GM10266 (cell line): Measurements from ENCODE around the gene PLEKHA4.
"Not testable (repeated sequence)": the region's sequence is repeated elsewhere in the genome, so short reads cannot be mapped to it uniquely, and the experiment has no call there.

ENCODE experiments used
- DNase-seq: peaks from one replicate; pipeline ENCODE4 v3.0.0; 2012; ENCODE audit errors: extremely low spot score
- TF ChIP-seq, protein P1 (sequence below): IDR thresholded peaks from 2 replicates; pipeline ENCODE4 v1.5.1; 2012; ENCODE audit warnings: mild to moderate bottlenecking, low read depth; ENCODE audit not compliant: control insufficient read depth, insufficient read depth; ENCODE audit errors: missing control alignments

The PLEKHA4 gene

DNA sequence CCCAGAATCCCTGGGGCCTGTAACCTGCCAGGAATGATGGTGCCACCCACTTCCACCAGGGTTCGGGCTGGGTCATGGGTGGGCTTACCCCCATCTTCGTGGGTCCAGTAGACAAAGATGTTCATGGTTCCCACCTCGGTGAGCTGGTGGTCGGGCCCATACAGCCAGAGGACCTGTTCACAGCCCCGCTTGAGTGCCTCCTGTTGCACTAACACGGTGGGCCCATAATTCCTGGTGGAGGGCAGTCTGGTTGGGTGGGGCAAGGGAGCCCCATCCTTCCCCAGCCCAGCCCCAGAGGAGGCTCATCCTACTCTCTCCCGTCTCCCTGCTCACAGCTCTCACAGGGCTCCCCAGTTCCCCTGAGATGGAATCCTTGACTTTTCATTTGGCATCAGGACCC is 71.3 kb downstream of the PLEKHA4 start:
- TF ChIP-seq, protein P1, sequence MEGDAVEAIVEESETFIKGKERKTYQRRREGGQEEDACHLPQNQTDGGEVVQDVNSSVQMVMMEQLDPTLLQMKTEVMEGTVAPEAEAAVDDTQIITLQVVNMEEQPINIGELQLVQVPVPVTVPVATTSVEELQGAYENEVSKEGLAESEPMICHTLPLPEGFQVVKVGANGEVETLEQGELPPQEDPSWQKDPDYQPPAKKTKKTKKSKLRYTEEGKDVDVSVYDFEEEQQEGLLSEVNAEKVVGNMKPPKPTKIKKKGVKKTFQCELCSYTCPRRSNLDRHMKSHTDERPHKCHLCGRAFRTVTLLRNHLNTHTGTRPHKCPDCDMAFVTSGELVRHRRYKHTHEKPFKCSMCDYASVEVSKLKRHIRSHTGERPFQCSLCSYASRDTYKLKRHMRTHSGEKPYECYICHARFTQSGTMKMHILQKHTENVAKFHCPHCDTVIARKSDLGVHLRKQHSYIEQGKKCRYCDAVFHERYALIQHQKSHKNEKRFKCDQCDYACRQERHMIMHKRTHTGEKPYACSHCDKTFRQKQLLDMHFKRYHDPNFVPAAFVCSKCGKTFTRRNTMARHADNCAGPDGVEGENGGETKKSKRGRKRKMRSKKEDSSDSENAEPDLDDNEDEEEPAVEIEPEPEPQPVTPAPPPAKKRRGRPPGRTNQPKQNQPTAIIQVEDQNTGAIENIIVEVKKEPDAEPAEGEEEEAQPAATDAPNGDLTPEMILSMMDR, result no peak
- no peak for DNase-seq

- TF ChIP-seq, protein P1, result no peak
- no peak for DNase-seq
Observed at GRCh38 chr19:48796298-48797083, 71.9 kb downstream of the PLEKHA4 start.

- TF ChIP-seq, protein P1, result no peak
- peak; percentile 29 for DNase-seq
Observed at GRCh38 chr19:48795685-48796070, 72.7 kb downstream of the PLEKHA4 start.

- TF ChIP-seq, protein P1, result peak; percentile 90
Observed at GRCh38 chr19:48795055-48795684, 73.2 kb downstream of the PLEKHA4 start.

GRCh38 chr19:48794291-48794690 is 74.1 kb downstream of the PLEKHA4 start:
- DNase-seq, result no peak
- TF ChIP-seq, protein P1, result no peak

More at GRCh38 chr19:48795055-48795684, 73.2 kb downstream of the PLEKHA4 start:
- DNase-seq, result peak; percentile 92

DNA sequence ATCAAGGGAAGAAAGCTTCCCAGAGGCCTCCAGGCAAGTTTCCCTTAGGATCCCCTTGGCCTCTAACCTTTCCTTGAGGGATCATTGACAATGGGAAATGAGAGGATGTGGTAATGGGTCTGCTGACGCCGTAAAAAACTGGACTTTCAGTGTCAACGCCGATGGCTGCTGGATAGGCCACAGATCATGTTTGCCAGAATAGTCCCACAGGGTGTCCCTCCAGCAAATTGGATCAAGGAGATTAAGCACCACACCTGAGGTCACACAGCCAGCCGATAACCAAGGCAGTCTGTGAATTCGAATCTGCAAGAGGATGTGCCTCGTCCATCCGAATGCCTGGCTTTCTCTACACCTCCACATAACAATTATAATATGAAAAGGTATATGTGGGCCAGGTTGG is 75.1 kb downstream of the PLEKHA4 start:
- DNase-seq, result no peak

GRCh38 chr19:48787331-48787730 is 81.1 kb downstream of the PLEKHA4 start:
- not testable (repeated sequence) for DNase-seq

More for the DNA sequence above, 75.1 kb downstream of the PLEKHA4 start:
- TF ChIP-seq, protein P1, result no peak
